Heart left ventricle (tissue), 16 donors: Measurements from ENCODE around the gene TRAPPC10. TPM values are rescaled to one million over a fixed set of nuclear protein-coding genes. Genes with fewer than 3 reads are reported as not detected.

Experiments used
- ATAC-seq, 4 donors: fragments of 200-7000 bp; cut with Tn5 transposase; one replicate each; pipeline ENCODE4 v1.9.1; 2020 to 2022; ENCODE audit warnings: moderate library complexity in 4 of 4, mild to moderate bottlenecking in 3 of 4, moderate number of reproducible peaks in 1 of 4
- DNase-seq, 5 donors: peaks; one replicate each; pipeline ENCODE4 v3.0.0-alpha.2; 2020
- H3K27ac ChIP-seq, 12 donors: fragments of 200-600 bp; sonication (generic) in 4 of 12; one replicate each; pipeline versions ENCODE4 v1.5.0 to v1.8.0; 2016 to 2022; ENCODE audit warnings: mild to moderate bottlenecking in 2 of 12
- H3K27me3 ChIP-seq, 9 donors: fragments of 200-600 bp; sonication (generic) in 2 of 9; one replicate each; pipeline versions ENCODE4 v1.5.1 to v1.8.0; 2016 to 2022; ENCODE audit warnings: mild to moderate bottlenecking in 3 of 9
- H3K36me3 ChIP-seq, 9 donors: fragments of 200-600 bp; sonication (generic) in 2 of 9; one replicate each; pipeline versions ENCODE4 v1.5.0 to v1.8.0; 2018 to 2022; ENCODE audit warnings: mild to moderate bottlenecking in 2 of 9
- H3K4me1 ChIP-seq, 12 donors: fragments of 200-600 bp; sonication (generic) in 4 of 12; one replicate each; pipeline versions ENCODE4 v1.5.0 to v1.8.0; 2016 to 2022; ENCODE audit warnings: mild to moderate bottlenecking in 3 of 12
- H3K4me3 ChIP-seq, 12 donors: fragments of 200-600 bp; sonication (generic) in 4 of 12; one replicate each; pipeline versions ENCODE4 v1.5.0 to v1.8.0; 2017 to 2022; ENCODE audit warnings: mild to moderate bottlenecking in 9 of 12, moderate library complexity in 4 of 12
- H3K9me3 ChIP-seq, 12 donors: fragments of 200-600 bp; sonication (generic) in 4 of 12; one replicate each; pipeline versions ENCODE4 v1.5.0 to v1.8.0; 2016 to 2022; ENCODE audit warnings: mild to moderate bottlenecking in 1 of 12
- CTCF ChIP-seq, 12 donors: fragments of 200-600 bp; sonication (generic) in 4 of 12; IDR thresholded peaks; one replicate each; pipeline versions ENCODE4 v1.5.0 to v1.8.0; 2018 to 2022; ENCODE audit warnings: antibody characterized with exemption in 12 of 12, mild to moderate bottlenecking in 5 of 12
- POLR2A ChIP-seq, 2 donors: fragments of 450-650 bp; IDR thresholded peaks; one replicate each; pipeline ENCODE4 v1.6.1; 2017; ENCODE audit warnings: antibody characterized with exemption in 2 of 2, mild to moderate bottlenecking in 2 of 2, moderate library complexity in 2 of 2
- WGBS, 4 donors: extraction: QIAGEN DNeasy Blood & Tissue Kit in 2 of 4; methylation state at CpG; one replicate each; pipeline versions ENCODE4 v1.1.5 to v1.1.7; 2013 to 2018; 5-methylcytosine and 5-hydroxymethylcytosine counted together
- intact Hi-C, 10 donors: fragments of 100-400 bp; cut with DNase I; formaldehyde crosslinking; loops; one replicate each; pipeline versions ENCODE4 v1.11.1 to v1.14.2; 2022
- polyA plus RNA-seq, 2 donors: library from polyadenylated mRNA; stranded (reverse); fragments of 200-250 nt; gene quantifications; one replicate each; pipeline ENCODE4 v1.2.3, GENCODE V29; 2013
- total RNA-seq, 9 donors: library from RNA; depleted of rRNA in 2 of 9; stranded (reverse); fragments of >200 nt in 2 of 9; fragmentation: NEBNext Ultra II Directional in 3 of 9; extraction: Animal tissue kit (Norgen Biotek cat#: 25700) in 3 of 9; gene quantifications; one replicate each; pipeline versions ENCODE4 v1.1.0 to v1.2.4, GENCODE V29; 2016 to 2023
- donor health status: ischemic (EF 13 %, LVEDD 7.1; RV severe dilation, severe dysfunction).
- donor health status: healthy with polysubstance abuse.
- donor health status: DM: no; HTN: yes; CAD: no.
- donor health status: DM: no; HTN: no; CAD: no.
- donor health status: ischemic (EF 25% LVEDD 6.9; RV normal size, moderate dysfunction).
- donor health status: ischemic (EF 25% LVEDD 5.7; RV mildly dilated, moderate dysfunction).
- donor health status: healthy.
- donor health status: DM: yes; HTN: yes; CAD: no.
- donor health status: ischemic (EF 35%, LVEDD 5.7; RV mildly dilated, moderate dysfunction).
- donor health status: nonischemic (EF 11% LVEDD 7.7; RV severe dilation, severe dysfunction).
- donor health status: DM: yes; HTN: yes; CAD: no.
- donor health status: PGD.
- donor health status: ischemic (EF 29% LVEDD 5.4; RV normal size, mild dysfunction).
- donor health status: nonischemic (EF 23%, LVEDD 6.1; RV moderate dilation, normal function).

Gene TRAPPC10
- total and polyA plus RNA-seq, 11 donors = 5.6 to 32.0 (median 22.1) TPM

DNA sequence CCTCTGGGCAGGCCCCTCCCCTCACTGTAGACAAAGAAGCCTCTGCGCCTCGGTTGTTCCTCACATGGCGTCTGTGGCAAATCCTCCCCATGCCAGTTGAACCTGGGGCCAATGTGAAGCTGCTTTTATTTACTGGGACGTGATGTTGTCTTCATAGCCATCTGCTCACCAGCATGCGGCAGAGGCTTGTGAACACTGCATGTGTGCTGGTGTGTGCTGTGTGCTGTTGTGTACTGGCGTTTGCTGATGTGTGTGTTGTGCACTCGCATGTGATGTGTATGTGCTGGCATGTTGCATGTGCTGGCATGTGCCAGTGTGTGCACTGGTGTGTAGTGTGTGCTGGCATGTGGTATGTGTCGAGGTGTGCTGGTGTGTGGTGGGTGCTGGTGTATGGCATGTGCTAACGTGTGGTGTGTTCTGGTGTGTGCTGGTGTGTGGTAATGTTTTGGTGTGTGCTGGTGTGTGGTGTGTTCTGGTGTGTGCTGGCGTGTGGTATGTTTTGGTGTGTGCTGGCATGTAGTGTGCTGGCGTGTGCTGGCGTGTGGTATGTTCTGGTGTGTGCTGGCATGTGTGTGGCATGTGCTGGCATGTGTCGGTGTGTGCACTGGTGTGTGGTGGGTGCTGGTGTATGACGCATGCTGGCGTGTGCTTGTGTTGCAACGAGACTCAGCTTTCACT lies 37.2 kb upstream of the TRAPPC10 start:
- peaks cover 0 to 71% (median 54%) of the 10 kb centered on the region in 9 donors for H3K36me3 ChIP-seq
- H3K4me1 ChIP-seq = peaks cover 0 to 9% (median 3%) of the 10 kb centered on the region in 12 donors
- H3K4me3 ChIP-seq = no peak overlapping the region
- peak in 3 of 4 donors; percentile 10 to 18 (median 12) for ATAC-seq
- 76 to 87% (median 82%) methylated on average over 16 of the region's 16 CpGs for WGBS, 4 donors
- H3K27ac ChIP-seq = no peak overlapping the region
- no peaks in the 10 kb centered on the region for H3K27me3 ChIP-seq
- no peaks in the 10 kb centered on the region for H3K9me3 ChIP-seq
- intact Hi-C loops = loop anchor here in 6 of 10 donors (1.0 to 5.0 kb wide), 3 partner anchors 113 to 165 kb away; no protein-coding TSS in a partner anchor
- DNase-seq = peak in 1 of 5 donors; percentile 20
- TF ChIP-seq POLR2A (IDR thresholded peaks at IDR 0.05) (no peak), CTCF (IDR thresholded peaks at IDR 0.05) (no peak)

DNA sequence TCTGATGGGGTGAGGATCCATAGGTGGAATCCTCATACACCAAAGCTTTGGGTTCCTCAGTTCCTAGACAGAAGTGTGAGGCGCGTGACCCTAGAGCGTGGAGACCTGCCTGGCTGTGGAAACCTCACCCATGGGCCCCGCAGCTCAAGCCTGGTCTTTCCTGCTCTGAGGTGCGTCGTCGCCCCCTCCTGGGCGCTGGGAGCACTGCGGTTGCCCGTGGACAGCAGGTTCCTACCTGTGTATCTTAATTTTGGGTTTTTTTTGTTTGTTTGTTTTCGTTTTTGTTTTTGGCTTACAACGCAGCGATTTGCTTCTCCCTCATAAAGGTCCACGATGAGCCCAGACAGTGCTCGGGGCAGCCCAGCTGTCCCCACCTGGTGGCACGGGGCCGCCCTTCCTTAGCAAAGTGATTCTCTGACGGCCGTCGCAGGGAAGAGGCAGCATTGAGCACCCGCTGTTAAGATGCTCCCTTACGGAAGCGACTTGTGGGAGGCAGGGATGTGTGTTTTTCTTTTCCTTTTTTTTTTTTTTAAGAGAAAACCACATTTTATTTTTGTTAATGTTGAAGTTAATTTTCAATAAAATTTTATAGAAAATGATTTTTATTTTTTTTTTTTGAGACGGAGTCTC lies 36.5 kb upstream of the TRAPPC10 start:
- no peak overlapping the region for H3K27ac ChIP-seq
- ATAC-seq = peak; percentile 38 to 80 (median 76)
- 24 to 29% (median 28%) methylated on average over 24 of the region's 24 CpGs for WGBS, 4 donors
- TF ChIP-seq CTCF (IDR thresholded peaks at IDR 0.05) = peak; percentile 86 to 98 (median 91)
- TF ChIP-seq POLR2A (IDR thresholded peaks at IDR 0.05) = peak in 1 of 2 donors; percentile 21
- peak; percentile 62 to 87 (median 75) for DNase-seq
- H3K4me1 ChIP-seq = peaks cover 0 to 9% (median 3%) of the 10 kb centered on the region in 12 donors
- H3K9me3 ChIP-seq = no peaks in the 10 kb centered on the region
- H3K4me3 ChIP-seq = no peak overlapping the region
- no peaks in the 10 kb centered on the region for H3K27me3 ChIP-seq
- H3K36me3 ChIP-seq = peaks cover 0 to 71% (median 50%) of the 10 kb centered on the region in 9 donors
- intact Hi-C loops = loop anchor here in 6 of 10 donors (1.0 to 5.0 kb wide), 3 partner anchors 113 to 165 kb away; no protein-coding TSS in a partner anchor

DNA sequence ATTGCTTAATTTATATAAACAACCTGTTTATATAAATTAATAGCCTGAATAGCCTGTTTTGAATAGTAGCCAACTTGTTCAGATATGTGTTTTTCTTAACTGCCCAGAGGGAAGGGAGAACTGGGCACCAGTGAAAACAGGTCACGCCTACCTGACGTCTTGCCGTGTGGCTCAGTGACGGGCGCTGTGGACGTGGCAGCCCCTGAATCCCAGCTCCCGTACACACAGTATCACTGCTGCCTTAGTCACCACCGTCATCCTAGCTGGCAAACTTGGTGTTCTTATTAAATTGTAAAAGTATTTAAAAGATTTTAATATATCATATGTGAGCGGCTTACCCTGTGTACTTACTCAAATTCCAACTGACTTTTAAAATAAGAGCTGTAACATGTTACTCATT lies 35.4 kb upstream of the TRAPPC10 start:
- TF ChIP-seq POLR2A (IDR thresholded peaks at IDR 0.05) = no peak
- TF ChIP-seq CTCF (IDR thresholded peaks at IDR 0.05) = no peak
- no peak for ATAC-seq
- WGBS, 4 donors = 93 to 94% (median 93%) methylated on average over 9 of the region's 9 CpGs
- H3K27ac ChIP-seq = no peak overlapping the region
- no peaks in the 10 kb centered on the region for H3K27me3 ChIP-seq
- H3K4me1 ChIP-seq = peaks cover 0 to 9% (median 3%) of the 10 kb centered on the region in 12 donors
- no peaks in the 10 kb centered on the region for H3K9me3 ChIP-seq
- no peak for DNase-seq
- H3K4me3 ChIP-seq = no peak overlapping the region
- H3K36me3 ChIP-seq = peaks cover 0 to 71% (median 50%) of the 10 kb centered on the region in 9 donors
- intact Hi-C loops = loop anchor here in 1 of 10 donors (5.0 kb wide), 1 partner anchor 114 kb away; no protein-coding TSS in a partner anchor

GRCh38 chr21:43978060-43978459 lies 34.0 kb upstream of the TRAPPC10 start:
- intact Hi-C loops = loop anchor here in 1 of 10 donors (5.0 kb wide), 1 partner anchor 116 kb away; no protein-coding TSS in a partner anchor

More at GRCh38 chr21:43978060-43978459, 34.0 kb upstream of the TRAPPC10 start:
- Histone ChIP-seq H3K4me3 (no peak overlapping the region), H3K27me3 (no peaks in the 10 kb centered on the region), H3K9me3 (no peaks in the 10 kb centered on the region), H3K27ac (no peak overlapping the region), H3K4me1 (peaks cover 0 to 9% (median 3%) of the 10 kb centered on the region in 12 donors), H3K36me3 (peaks cover 0 to 67% (median 53%) of the 10 kb centered on the region in 9 donors)
- WGBS, 4 donors = 95 to 98% (median 97%) methylated on average over 10 of the region's 10 CpGs
- TF ChIP-seq POLR2A (IDR thresholded peaks at IDR 0.05) = no peak
- TF ChIP-seq CTCF (IDR thresholded peaks at IDR 0.05) = no peak
- DNase-seq (no peak), ATAC-seq (no peak)
